DND-41 (cell line): ENCODE data around the gene PMF1.
"Not testable (repeated sequence)": the region's sequence is repeated elsewhere in the genome, so short reads cannot be mapped to it uniquely, and the experiment has no call there.

Source experiments
- ATAC-seq: fragments of 200-7000 bp; cut with Tn5 transposase; 3 replicates; pipeline ENCODE4 v1.9.1; 2021; ENCODE audit warnings: low read depth; ENCODE audit not compliant: insufficient read depth
- DNase-seq: peaks from one replicate; pipeline ENCODE4 v3.0.0-alpha.2; 2020
- H2AFZ ChIP-seq: 2 replicates; pipeline ENCODE4 v1.6.0; 2012; ENCODE audit warnings: low read depth, low read length
- H3K27ac ChIP-seq: 2 replicates; pipeline ENCODE4 v1.5.1; 2012; ENCODE audit warnings: low read length, inconsistent platforms
- H3K27me3 ChIP-seq: fragments of 200-600 bp; sonication (generic); 2 replicates; pipeline ENCODE4 v1.6.0; 2012; ENCODE audit warnings: low read length, mild to moderate bottlenecking, inconsistent platforms; ENCODE audit not compliant: insufficient read depth, poor library complexity
- H3K36me3 ChIP-seq: 2 replicates; pipeline ENCODE4 v1.5.1; 2012; ENCODE audit warnings: low read length, inconsistent platforms; ENCODE audit not compliant: insufficient read depth
- H3K4me1 ChIP-seq: 2 replicates; pipeline ENCODE4 v1.5.1; 2012; ENCODE audit warnings: mild to moderate bottlenecking, low read length; ENCODE audit not compliant: insufficient read depth
- H3K4me2 ChIP-seq: 2 replicates; pipeline ENCODE4 v1.6.0; 2012; ENCODE audit warnings: mild to moderate bottlenecking, moderate library complexity, low read length, inconsistent platforms; ENCODE audit not compliant: insufficient read depth
- H3K4me3 ChIP-seq, 2 experiments: fragments of 200-600 bp in 1 of 2; shearing (Covaris generic) in 1 of 2; 2 replicates each; pipeline ENCODE4 v1.5.1; 2012 to 2016; ENCODE audit warnings: inconsistent platforms in 2 of 2, low read length in 2 of 2, mild to moderate bottlenecking in 2 of 2, low read depth in 1 of 2, moderate library complexity in 1 of 2
- H3K79me2 ChIP-seq: 2 replicates; pipeline ENCODE4 v1.6.0; 2012; ENCODE audit warnings: low read length, inconsistent platforms; ENCODE audit not compliant: insufficient read depth
- H3K9ac ChIP-seq: 2 replicates; pipeline ENCODE4 v1.6.0; 2012; ENCODE audit warnings: low read depth, mild to moderate bottlenecking, inconsistent platforms, low read length, moderate library complexity
- H3K9me3 ChIP-seq: 2 replicates; pipeline ENCODE4 v1.5.1; 2012; ENCODE audit warnings: low read length, moderate library complexity, mild to moderate bottlenecking, inconsistent platforms; ENCODE audit not compliant: insufficient read depth, severe bottlenecking
- H4K20me1 ChIP-seq: 2 replicates; pipeline ENCODE4 v1.6.0; 2012; ENCODE audit warnings: low read length; ENCODE audit not compliant: insufficient read depth
- CTCF ChIP-seq: IDR thresholded peaks from 2 replicates; pipeline ENCODE4 v1.5.1; 2012; ENCODE audit warnings: borderline replicate concordance, low read length, moderate library complexity, mild to moderate bottlenecking; ENCODE audit not compliant: poor library complexity, severe bottlenecking; ENCODE audit errors: extremely low read depth
- EZH2 ChIP-seq: IDR thresholded peaks from 3 replicates; pipeline ENCODE4 v1.6.1; 2012; ENCODE audit warnings: borderline replicate concordance, low read depth, mild to moderate bottlenecking, moderate library complexity, low read length, inconsistent platforms; ENCODE audit not compliant: severe bottlenecking

PMF1 gene

GRCh38 chr1:156213644-156213966 is 798 bp downstream of the PMF1 start:
- Histone ChIP-seq H3K27ac (peak overlapping the region; percentile 99), H3K27me3 (no peaks in the 10 kb centered on the region), H3K79me2 (peaks cover 39% of the 10 kb centered on the region), H3K9ac (peak overlapping the region; percentile 78), H3K4me3 (peak overlapping the region; percentile 59 to 75), H2AFZ (peak overlapping the region; percentile 94), H3K36me3 (peaks cover 38% of the 10 kb centered on the region), H3K4me2 (peak overlapping the region; percentile 88), H3K9me3 (no peaks in the 10 kb centered on the region), H4K20me1 (no peaks in the 10 kb centered on the region; the same call in 1 of the 2 replicates), H3K4me1 (peaks cover 23% of the 10 kb centered on the region)
- ATAC-seq: no peak
- DNase-seq: no peak
- TF ChIP-seq EZH2: no peak

DNA sequence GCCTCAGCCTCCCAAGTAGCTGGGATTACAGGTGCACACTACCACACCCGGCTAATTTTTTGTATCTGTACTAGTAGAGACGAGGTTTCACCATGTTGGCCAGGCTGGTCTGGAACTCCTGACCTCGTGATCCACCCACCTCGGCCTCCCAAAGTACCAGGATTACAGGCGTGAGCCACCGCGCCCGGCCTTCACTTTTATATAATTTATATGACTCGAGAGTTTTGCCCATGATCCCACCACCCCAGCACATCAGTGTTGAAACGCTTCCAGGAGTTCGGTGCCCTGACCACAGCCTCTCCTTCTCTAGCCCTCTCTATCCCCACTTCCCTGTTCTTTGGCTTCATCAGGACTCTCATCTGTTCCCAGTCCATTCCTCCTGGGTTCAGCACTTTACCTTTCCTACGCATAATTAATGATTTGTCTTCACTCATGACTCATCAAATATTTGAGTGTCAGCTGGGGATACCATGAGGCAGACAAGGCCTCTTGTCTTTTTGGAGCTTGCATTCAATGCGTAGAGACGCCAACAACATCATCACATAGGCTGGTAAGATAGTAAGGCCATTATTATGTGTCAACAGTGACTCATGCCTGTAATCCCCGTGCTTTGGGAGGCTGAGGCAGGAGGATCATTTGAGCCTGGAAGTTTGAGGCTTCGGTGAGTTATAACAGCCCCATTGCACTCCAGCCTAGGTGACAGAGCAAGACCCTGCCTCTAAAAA is 1.4 kb downstream of the PMF1 start:
- no peak for ATAC-seq
- H3K4me3 ChIP-seq: peak overlapping the region; percentile 59 to 75; a peak in 3 of 4 replicates
- TF ChIP-seq CTCF (no peak), EZH2 (no peak)
- peaks cover 32% of the 10 kb centered on the region for H3K36me3 ChIP-seq
- H3K27me3 ChIP-seq: no peaks in the 10 kb centered on the region
- H3K27ac ChIP-seq: no peak overlapping the region
- peak overlapping the region; percentile 78 for H3K9ac ChIP-seq
- H4K20me1 ChIP-seq: no peaks in the 10 kb centered on the region; the same call in 1 of the 2 replicates
- H3K4me2 ChIP-seq: peak overlapping the region; percentile 88
- H3K9me3 ChIP-seq: no peaks in the 10 kb centered on the region
- no peak for DNase-seq
- peaks cover 42% of the 10 kb centered on the region for H3K79me2 ChIP-seq
- peaks cover 23% of the 10 kb centered on the region for H3K4me1 ChIP-seq
- no peak overlapping the region for H2AFZ ChIP-seq

- not testable (repeated sequence) for DNase-seq, H2AFZ ChIP-seq, H3K4me2 ChIP-seq, ATAC-seq, H3K9ac ChIP-seq, H4K20me1 ChIP-seq, H3K27ac ChIP-seq, H3K9me3 ChIP-seq, H3K4me3 ChIP-seq, H3K27me3 ChIP-seq
- Histone ChIP-seq H3K79me2 (peaks cover 50% of the 10 kb centered on the region), H3K36me3 (peaks cover 21% of the 10 kb centered on the region; the same call in 1 of the 2 replicates), H3K4me1 (peaks cover 22% of the 10 kb centered on the region)
Measured at GRCh38 chr1:156216361-156217086, 3.7 kb downstream of the PMF1 start.

DNA sequence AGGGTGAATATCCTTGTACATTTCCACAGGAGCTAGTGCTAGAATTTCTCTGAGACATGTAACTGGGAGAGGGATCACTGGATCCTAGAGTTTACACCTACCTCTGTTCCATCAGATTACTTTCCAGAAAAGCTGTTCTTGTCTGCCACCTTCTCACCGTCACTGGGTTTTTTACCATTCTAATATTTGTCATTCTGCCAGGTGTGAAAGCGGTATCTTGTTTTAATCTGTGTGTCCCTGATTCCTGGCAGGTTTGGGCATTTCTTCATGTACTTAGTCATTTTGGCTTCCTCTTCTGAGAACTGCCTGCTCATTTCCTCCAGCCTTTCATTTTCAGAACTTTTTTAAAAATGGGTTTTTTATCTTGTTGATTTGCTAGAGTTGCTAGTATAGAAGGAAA is 5.1 kb downstream of the PMF1 start:
- Histone ChIP-seq H3K79me2 (peaks cover 50% of the 10 kb centered on the region), H4K20me1 (no peaks in the 10 kb centered on the region; the same call in 1 of the 2 replicates), H3K4me3 (no peak overlapping the region), H3K27ac (no peak overlapping the region), H3K36me3 (peaks cover 26% of the 10 kb centered on the region), H3K4me1 (peaks cover 11% of the 10 kb centered on the region), H3K4me2 (no peak overlapping the region), H3K27me3 (no peaks in the 10 kb centered on the region), H3K9ac (no peak overlapping the region), H2AFZ (no peak overlapping the region), H3K9me3 (no peaks in the 10 kb centered on the region)
- DNase-seq: no peak
- no peak for TF ChIP-seq CTCF
- TF ChIP-seq EZH2: no peak
- no peak for ATAC-seq
